GM15510 (cell line): ENCODE measurements around the gene CIPC.

Source experiments
- POLR2A ChIP-seq: IDR thresholded peaks from 3 replicates; pipeline ENCODE4 v1.6.1; 2011; ENCODE audit warnings: borderline replicate concordance; ENCODE audit not compliant: insufficient read length; ENCODE audit errors: extremely low read depth

The CIPC gene

GRCh38 chr14:77088219-77088618, 9.8 kb upstream of the CIPC start:
- TF ChIP-seq POLR2A: no peak

GRCh38 chr14:77088645-77089044, 9.4 kb upstream of the CIPC start:
- no peak for TF ChIP-seq POLR2A

DNA sequence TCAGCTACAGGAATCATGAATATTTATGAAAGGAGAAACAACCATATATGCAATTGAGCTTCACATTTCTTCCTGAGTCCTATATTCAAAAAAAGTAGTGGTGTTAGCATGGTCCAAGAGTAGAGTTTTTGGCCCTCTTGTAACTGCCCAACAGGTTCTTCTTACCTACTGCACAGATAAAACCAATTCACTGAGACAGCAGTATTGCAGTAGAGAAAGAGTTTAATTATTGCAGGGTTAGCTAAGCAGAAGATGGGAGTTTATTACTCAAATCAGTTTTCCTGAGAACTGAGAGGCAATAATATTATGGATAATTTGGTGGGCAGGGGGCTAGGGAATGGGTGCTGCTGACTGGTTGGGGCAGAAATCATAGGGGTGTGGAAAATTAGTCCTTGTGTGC, 6.5 kb upstream of the CIPC start:
- TF ChIP-seq POLR2A: no peak

DNA sequence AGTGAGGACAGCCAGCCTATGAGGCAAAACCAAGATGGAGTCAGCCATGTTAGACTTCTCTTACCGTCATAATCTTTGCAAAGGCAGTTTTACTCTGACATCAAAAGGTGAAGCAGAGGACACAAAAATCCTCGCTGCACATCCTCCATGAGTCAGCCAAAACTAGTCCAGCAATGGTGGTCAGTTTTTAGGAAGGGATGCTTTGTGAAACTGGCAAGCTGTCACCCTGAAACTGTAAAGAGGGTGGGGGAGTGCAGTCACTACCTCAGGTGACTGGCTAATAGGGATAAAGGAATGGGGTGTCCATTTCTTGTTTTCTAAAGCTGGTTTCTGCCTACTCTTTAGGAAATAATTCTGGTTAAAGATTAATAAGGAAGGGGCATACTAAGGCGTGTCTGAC, 5.4 kb upstream of the CIPC start:
- no peak for TF ChIP-seq POLR2A

- TF ChIP-seq POLR2A: no peak
These were observed 3.3 kb upstream of the CIPC start for GRCh38 chr14:77094672-77095284.

- TF ChIP-seq POLR2A: no peak
These were observed 905 bp upstream of the CIPC start for GRCh38 chr14:77097006-77097699.

GRCh38 chr14:77098529-77099353, 683 bp downstream of the CIPC start:
- no peak for TF ChIP-seq POLR2A

GRCh38 chr14:77099425-77100167, 1.5 kb downstream of the CIPC start:
- no peak for TF ChIP-seq POLR2A

- TF ChIP-seq POLR2A: no peak
These were observed 2.9 kb downstream of the CIPC start for GRCh38 chr14:77100961-77101360.

DNA sequence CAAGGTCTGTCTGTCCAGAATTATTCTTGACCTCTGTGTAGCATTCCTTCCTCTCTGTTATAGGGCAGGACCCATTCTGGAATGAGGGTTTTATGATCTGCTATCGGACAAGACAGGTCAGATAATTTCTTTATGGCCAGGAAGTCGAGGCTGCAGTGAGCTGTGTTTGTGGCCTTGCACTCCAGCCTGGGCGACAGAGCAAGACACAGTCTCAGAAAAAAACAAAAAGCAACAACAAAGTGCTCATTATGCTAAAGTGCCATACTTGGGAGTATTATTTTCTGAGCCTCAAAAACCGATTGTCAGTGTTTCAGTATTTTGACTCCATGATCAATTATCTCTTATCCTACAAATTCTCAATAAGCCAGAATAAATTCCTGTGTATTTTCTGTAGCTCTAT, 4.1 kb downstream of the CIPC start:
- no peak for TF ChIP-seq POLR2A

GRCh38 chr14:77103475-77103874, 5.4 kb downstream of the CIPC start:
- no peak for TF ChIP-seq POLR2A

- TF ChIP-seq POLR2A: no peak
These were observed 5.9 kb downstream of the CIPC start for GRCh38 chr14:77103951-77104350.

- TF ChIP-seq POLR2A: no peak
These were observed 6.3 kb downstream of the CIPC start for GRCh38 chr14:77104393-77104792.

DNA sequence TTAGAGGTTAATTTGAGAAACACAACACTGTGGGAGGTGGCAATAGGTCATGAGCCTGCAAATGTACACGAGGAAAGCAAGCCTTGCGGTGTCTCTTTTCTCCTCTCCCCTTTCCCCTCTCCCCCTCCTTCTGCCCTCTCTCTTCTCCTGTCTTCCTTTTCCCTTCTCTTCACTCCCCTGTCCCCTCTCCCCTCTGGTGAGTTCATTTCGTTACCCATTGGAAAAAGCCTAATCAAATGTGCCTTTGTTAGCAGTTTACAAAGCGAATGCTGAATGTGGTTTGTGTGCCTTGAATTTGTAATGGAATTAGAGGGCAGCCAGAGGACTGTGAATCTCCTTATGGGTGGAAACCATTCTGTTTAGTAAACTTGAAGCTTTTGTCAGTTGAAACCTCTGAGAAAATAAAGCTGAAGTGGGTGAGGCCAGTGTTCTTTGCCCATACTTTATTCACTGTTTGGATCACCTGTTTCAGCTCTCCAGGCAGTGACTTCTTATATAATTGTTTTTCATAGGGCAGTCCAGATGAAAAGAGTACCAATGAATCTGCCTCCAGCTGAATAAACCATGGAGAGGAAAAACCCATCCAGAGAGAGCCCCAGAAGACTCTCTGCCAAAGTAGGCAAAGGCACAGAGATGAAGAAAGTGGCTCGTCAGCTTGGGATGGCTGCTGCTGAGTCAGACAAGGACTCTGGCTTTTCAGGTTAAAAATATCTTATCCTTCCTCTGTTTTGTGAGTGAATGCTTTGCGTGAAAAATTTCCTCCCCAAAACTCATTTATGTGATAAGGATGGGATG, 7.3 kb downstream of the CIPC start:
- no peak for TF ChIP-seq POLR2A
